Femur (tissue), 1 donor: ENCODE results near the gene FMN1.

Source experiments
- DNase-seq: peaks from one replicate; pipeline ENCODE4 v3.0.0-alpha.2; 2017

Gene FMN1

GRCh38 chr15:33119273-33119672, 75.2 kb downstream of the FMN1 start:
- DNase-seq: no peak

GRCh38 chr15:33116198-33116597, 78.3 kb downstream of the FMN1 start:
- DNase-seq: peak; percentile 79

- no peak for DNase-seq
Measured at GRCh38 chr15:33115191-33115861, 79.2 kb downstream of the FMN1 start.

- DNase-seq: no peak
Measured at GRCh38 chr15:33114374-33114717, 80.2 kb downstream of the FMN1 start.

GRCh38 chr15:33113666-33114373, 80.7 kb downstream of the FMN1 start:
- no peak for DNase-seq

- no peak for DNase-seq
Measured at GRCh38 chr15:33112541-33113105, 81.9 kb downstream of the FMN1 start.

GRCh38 chr15:33111041-33111451, 83.5 kb downstream of the FMN1 start:
- no peak for DNase-seq

- no peak for DNase-seq
Measured at GRCh38 chr15:33109345-33109744, 85.2 kb downstream of the FMN1 start.

- DNase-seq: no peak
Measured at GRCh38 chr15:33108518-33108917, 86.0 kb downstream of the FMN1 start.

GRCh38 chr15:33107950-33108349, 86.6 kb downstream of the FMN1 start:
- DNase-seq: no peak

- no peak for DNase-seq
Measured at GRCh38 chr15:33104212-33104611, 90.3 kb downstream of the FMN1 start.

GRCh38 chr15:33101036-33101435, 93.5 kb downstream of the FMN1 start:
- no peak for DNase-seq

- DNase-seq: no peak
Measured at GRCh38 chr15:33100314-33100713, 94.2 kb downstream of the FMN1 start.

- DNase-seq: peak; percentile 33
Measured at GRCh38 chr15:33099739-33100138, 94.8 kb downstream of the FMN1 start.

GRCh38 chr15:33099213-33099612, 95.3 kb downstream of the FMN1 start:
- DNase-seq: no peak

- no peak for DNase-seq
Measured at GRCh38 chr15:33098094-33099058, 96.1 kb downstream of the FMN1 start.

- no peak for DNase-seq
Measured at GRCh38 chr15:33096134-33096533, 98.4 kb downstream of the FMN1 start.

GRCh38 chr15:33095641-33096040, 98.9 kb downstream of the FMN1 start:
- no peak for DNase-seq

GRCh38 chr15:33094336-33094735, 100.2 kb downstream of the FMN1 start:
- DNase-seq: no peak

- no peak for DNase-seq
Measured at GRCh38 chr15:33093222-33093621, 101.3 kb downstream of the FMN1 start.

GRCh38 chr15:33091983-33092693, 102.4 kb downstream of the FMN1 start:
- no peak for DNase-seq
